ENCODE results near the gene OARD1.

OARD1 gene

GRCh38 chr6:41055149-41055548 is 17.0 kb downstream of the OARD1 start:
- no peak overlapping the region for H3K4me3 ChIP-seq (ENCODE audit: low read length)
- no peaks in the 10 kb centered on the region for H3K79me2 ChIP-seq (ENCODE audit: low read length)
- no peak overlapping the region for H2AFZ ChIP-seq (ENCODE audit: low read length)
- no peaks in the 10 kb centered on the region for H3K9me3 ChIP-seq (replicated peaks; ENCODE audit: insufficient read depth, low read length)
- H3F3A ChIP-seq (ENCODE audit: insufficient read depth, low read length) = no peaks in the 10 kb centered on the region
- H3K4me1 ChIP-seq (ENCODE audit: low read length) = peaks cover 22% of the 10 kb centered on the region
- no peak for TF ChIP-seq CTCF (IDR thresholded peaks at IDR 0.05; ENCODE audit: low read length)
- TF ChIP-seq EZH2phosphoT487 (IDR thresholded peaks at IDR 0.05; ENCODE audit: low read length) = no peak
- TF ChIP-seq EZH2 (optimal IDR thresholded peaks at IDR 0.05; ENCODE audit: low read depth, low read length) = no peak
- no peaks in the 10 kb centered on the region for H4K20me1 ChIP-seq (ENCODE audit: insufficient read depth, low read length)
- no peaks in the 10 kb centered on the region for H3K36me3 ChIP-seq (replicated peaks; ENCODE audit: insufficient read depth, low read length)
- no peak overlapping the region for H3K9ac ChIP-seq (ENCODE audit: low read length)
- DNase-seq = peak; percentile 25
- H3K27me3 ChIP-seq (replicated peaks; ENCODE audit: insufficient read depth, low read length) = no peaks in the 10 kb centered on the region
- H3K27ac ChIP-seq (ENCODE audit: low read length) = peak overlapping the region; percentile 18; the same call in 1 of the 2 replicates
- H3K4me2 ChIP-seq (ENCODE audit: low read depth, low read length) = peak overlapping the region; percentile 64
- H3K9me2 ChIP-seq (replicated peaks; ENCODE audit: insufficient read depth, low read length) = no peaks in the 10 kb centered on the region

GRCh38 chr6:41054511-41054910 is 17.6 kb downstream of the OARD1 start:
- Histone ChIP-seq H3K9me3 (replicated peaks; ENCODE audit: insufficient read depth, low read length) (no peaks in the 10 kb centered on the region), H3K4me1 (ENCODE audit: low read length) (peaks cover 22% of the 10 kb centered on the region), H3K4me2 (ENCODE audit: low read depth, low read length) (peak overlapping the region; percentile 64), H3K27me3 (replicated peaks; ENCODE audit: insufficient read depth, low read length) (no peaks in the 10 kb centered on the region), H3K36me3 (replicated peaks; ENCODE audit: insufficient read depth, low read length) (no peaks in the 10 kb centered on the region), H3K27ac (ENCODE audit: low read length) (no peak overlapping the region), H2AFZ (ENCODE audit: low read length) (no peak overlapping the region), H3K9me2 (replicated peaks; ENCODE audit: insufficient read depth, low read length) (no peaks in the 10 kb centered on the region), H3K79me2 (ENCODE audit: low read length) (no peaks in the 10 kb centered on the region), H3F3A (ENCODE audit: insufficient read depth, low read length) (no peaks in the 10 kb centered on the region), H3K4me3 (ENCODE audit: low read length) (no peak overlapping the region), H4K20me1 (ENCODE audit: insufficient read depth, low read length) (no peaks in the 10 kb centered on the region), H3K9ac (ENCODE audit: low read length) (no peak overlapping the region)
- TF ChIP-seq CTCF (IDR thresholded peaks at IDR 0.05; ENCODE audit: low read length) = no peak
- DNase-seq = no peak

GRCh38 chr6:41053041-41053440 is 19.1 kb downstream of the OARD1 start, which contains the start of gene APOBEC2:
TSS of gene APOBEC2 (plus strand) at chr6:41053202. CDS start at chr6:41053348, 146 bp downstream.
- Histone ChIP-seq H3K9me3 (replicated peaks; ENCODE audit: insufficient read depth, low read length) (no peaks in the 10 kb centered on the region), H2AFZ (ENCODE audit: low read length) (no peak within 1 kb of the TSS), H3K27ac (ENCODE audit: low read length) (no peak within 1 kb of the TSS), H3K4me1 (ENCODE audit: low read length) (peaks cover 22% of the 10 kb centered on the region), H3K27me3 (replicated peaks; ENCODE audit: insufficient read depth, low read length) (no peaks in the 10 kb centered on the region), H3K4me3 (ENCODE audit: low read length) (no peak within 1 kb of the TSS), H3K79me2 (ENCODE audit: low read length) (no peaks in the 10 kb centered on the region), H3K36me3 (replicated peaks; ENCODE audit: insufficient read depth, low read length) (no peaks in the 10 kb centered on the region), H3K9ac (ENCODE audit: low read length) (no peak within 1 kb of the TSS), H3F3A (ENCODE audit: insufficient read depth, low read length) (no peaks in the 10 kb centered on the region), H3K4me2 (ENCODE audit: low read depth, low read length) (no peak within 1 kb of the TSS), H4K20me1 (ENCODE audit: insufficient read depth, low read length) (no peaks in the 10 kb centered on the region), H3K9me2 (replicated peaks; ENCODE audit: insufficient read depth, low read length) (no peaks in the 10 kb centered on the region)
- TF ChIP-seq EZH2 (optimal IDR thresholded peaks at IDR 0.05; ENCODE audit: low read depth, low read length) = no peak
- TF ChIP-seq CTCF (IDR thresholded peaks at IDR 0.05; ENCODE audit: low read length) = no peak
- no peak for TF ChIP-seq EZH2phosphoT487 (IDR thresholded peaks at IDR 0.05; ENCODE audit: low read length)
- DNase-seq = no peak

Measured in MM.1S (cell line).